Activated CD8-positive, alpha-beta T cell treated with anti-CD3 and anti-CD28 coated beads for 36 hours (primary cell): ENCODE results near the gene UFL1. TPM values are rescaled to one million over a fixed set of nuclear protein-coding genes. Genes with fewer than 3 reads are reported as not detected.

Experiments
- ATAC-seq: fragments of 200-7000 bp; cut with Tn5 transposase; one replicate; pipeline ENCODE4 v1.10.0; 2021; ENCODE audit warnings: mild to moderate bottlenecking, moderate library complexity
- CTCF ChIA-PET: fragments of 350-600 bp; sonication (Branson Sonifier 250); formaldehyde crosslinking; loops from one replicate; lab custom pipeline; 2021; ENCODE audit warnings: antibody characterized with exemption; lab: Charles Lee
- POLR2A ChIA-PET: fragments of 350-600 bp; sonication (Branson Sonifier 250); formaldehyde crosslinking; loops from one replicate; lab custom pipeline; 2021; ENCODE audit warnings: antibody characterized with exemption; lab: Charles Lee
- DNase-seq: peaks from one replicate; pipeline ENCODE4 v3.0.0-alpha.2; 2020
- H3K27ac Mint-ChIP-seq: one replicate; pipeline ENCODE4 v1.8.0; 2021; ENCODE audit warnings: mild to moderate bottlenecking, mixed read lengths
- H3K27me3 Mint-ChIP-seq: one replicate; pipeline ENCODE4 v1.8.0; 2021; ENCODE audit warnings: mixed read lengths
- H3K36me3 Mint-ChIP-seq: one replicate; pipeline ENCODE4 v1.8.0; 2021; ENCODE audit warnings: low read depth, mixed read lengths
- H3K4me1 Mint-ChIP-seq: one replicate; pipeline ENCODE4 v1.8.0; 2021; ENCODE audit warnings: low read depth, mixed read lengths
- H3K4me3 Mint-ChIP-seq: one replicate; pipeline ENCODE4 v1.8.0; 2021; ENCODE audit warnings: mild to moderate bottlenecking, moderate library complexity, mixed read lengths
- H3K9me3 Mint-ChIP-seq: one replicate; pipeline ENCODE4 v1.8.0; 2021; ENCODE audit warnings: mixed read lengths
- CTCF ChIP-seq: fragments of 200-600 bp; IDR thresholded peaks from one replicate; pipeline ENCODE4 v1.8.0; 2022; ENCODE audit warnings: antibody characterized with exemption, mild to moderate bottlenecking
- intact Hi-C: fragments of 100-400 bp; cut with micrococcal nuclease; formaldehyde crosslinking; loops from one replicate; pipeline ENCODE4 v1.10.0; 2022
- total RNA-seq, 2 experiments: library from RNA; stranded (reverse); gene quantifications; one replicate each; pipeline ENCODE4 v1.2.3, GENCODE V29; 2021

The UFL1 gene
- total RNA-seq, 2 experiments from 2014 or later: 28.6 to 30.8 TPM

- Mint-ChIP-seq H3K27ac (no peak overlapping the region), H3K4me3 (no peak overlapping the region), H3K36me3 (no peaks in the 10 kb centered on the region), H3K27me3 (peaks cover 20% of the 10 kb centered on the region), H3K4me1 (no peaks in the 10 kb centered on the region), H3K9me3 (no peaks in the 10 kb centered on the region)
- TF ChIP-seq CTCF: no peak
- ATAC-seq (no peak), DNase-seq (no peak)
- ChIA-PET POLR2A (no interaction called here), CTCF (no interaction called here)
- intact Hi-C loops: no loop called here
Observed at GRCh38 chr6:96582021-96582420, 60.4 kb downstream of the UFL1 start.

- no peaks in the 10 kb centered on the region for H3K9me3 Mint-ChIP-seq
- H3K27ac Mint-ChIP-seq: no peak overlapping the region
- ChIA-PET POLR2A (no interaction called here), CTCF (no interaction called here)
- intact Hi-C loops: no loop called here
- peaks cover 17% of the 10 kb centered on the region for H3K27me3 Mint-ChIP-seq
- H3K4me3 Mint-ChIP-seq: no peak overlapping the region
- no peak for TF ChIP-seq CTCF
- no peaks in the 10 kb centered on the region for H3K36me3 Mint-ChIP-seq
- no peak for ATAC-seq
- H3K4me1 Mint-ChIP-seq: no peaks in the 10 kb centered on the region
- no peak for DNase-seq
Observed at GRCh38 chr6:96582436-96582835, 60.8 kb downstream of the UFL1 start.

- H3K9me3 Mint-ChIP-seq: no peaks in the 10 kb centered on the region
- H3K27me3 Mint-ChIP-seq: peaks cover 25% of the 10 kb centered on the region
- DNase-seq (no peak), ATAC-seq (no peak)
- ChIA-PET CTCF (no interaction called here), POLR2A (no interaction called here)
- no peak overlapping the region for H3K27ac Mint-ChIP-seq
- H3K4me3 Mint-ChIP-seq: no peak overlapping the region
- intact Hi-C loops: no loop called here
- H3K36me3 Mint-ChIP-seq: no peaks in the 10 kb centered on the region
- TF ChIP-seq CTCF: no peak
- H3K4me1 Mint-ChIP-seq: no peaks in the 10 kb centered on the region
Observed at GRCh38 chr6:96604420-96604819, 82.8 kb downstream of the UFL1 start.

Other genes with a start within 250 kb of the UFL1 start
- gene FHL5, start 41.3 kb downstream of the UFL1 start, total RNA-seq: not detected